Neural progenitor cell (in vitro differentiated cells): ENCODE results near the gene RBM26. TPM values are rescaled to one million over a fixed set of nuclear protein-coding genes. Genes with fewer than 3 reads are reported as not detected.

Experiments
- DNase-seq: peaks from one replicate; pipeline ENCODE4 v3.0.0-alpha.2; 2016; ENCODE audit warnings: low spot score
- H2AFZ ChIP-seq: fragments of 200-600 bp; sonication (generic); replicated peaks from 2 replicates; pipeline ENCODE4 v1.6.1; 2016; ENCODE audit warnings: antibody characterized with exemption
- H3F3A ChIP-seq: fragments of 200-600 bp; sonication (generic); 2 replicates; pipeline ENCODE4 v1.6.1; 2016; ENCODE audit warnings: antibody characterized with exemption, low read depth
- H3K27ac ChIP-seq: fragments of 200-600 bp; sonication (generic); 2 replicates; pipeline ENCODE4 v1.5.1; 2016; ENCODE audit warnings: mild to moderate bottlenecking
- H3K27me3 ChIP-seq: fragments of 200-600 bp; sonication (generic); 2 replicates; pipeline ENCODE4 v1.6.1; 2016; ENCODE audit warnings: mild to moderate bottlenecking, moderate library complexity
- H3K36me3 ChIP-seq: fragments of 200-600 bp; sonication (generic); 2 replicates; pipeline ENCODE4 v1.5.1; 2016
- H3K4me1 ChIP-seq: fragments of 200-600 bp; sonication (generic); 2 replicates; pipeline ENCODE4 v1.6.1; 2016; ENCODE audit warnings: mixed run types
- H3K4me2 ChIP-seq: fragments of 200-600 bp; sonication (generic); 2 replicates; pipeline ENCODE4 v1.6.1; 2016
- H3K4me3 ChIP-seq: fragments of 200-600 bp; sonication (generic); 2 replicates; pipeline ENCODE4 v1.5.1; 2016
- H3K79me2 ChIP-seq: fragments of 200-600 bp; sonication (generic); 2 replicates; pipeline ENCODE4 v1.6.1; 2016; ENCODE audit warnings: low read depth
- H3K9ac ChIP-seq: fragments of 200-600 bp; sonication (generic); 2 replicates; pipeline ENCODE4 v1.6.1; 2016
- H3K9me3 ChIP-seq: fragments of 200-600 bp; sonication (generic); 2 replicates; pipeline ENCODE4 v1.5.1; 2016; ENCODE audit warnings: low read depth
- H4K20me1 ChIP-seq: fragments of 200-600 bp; sonication (generic); 2 replicates; pipeline ENCODE4 v1.6.1; 2016; ENCODE audit warnings: low read depth
- H3K27ac Mint-ChIP-seq: 3 replicates; pipeline ENCODE4 v1.8.0; 2021; ENCODE audit warnings: mixed read lengths
- H3K27me3 Mint-ChIP-seq: 2 replicates; pipeline ENCODE4 v1.8.0; 2022; ENCODE audit warnings: low read depth, mild to moderate bottlenecking, inconsistent platforms, moderate library complexity, mixed read lengths; ENCODE audit not compliant: insufficient read depth
- H3K36me3 Mint-ChIP-seq: 3 replicates; pipeline ENCODE4 v1.8.0; 2021; ENCODE audit warnings: mixed read lengths
- H3K4me1 Mint-ChIP-seq: 3 replicates; pipeline ENCODE4 v1.8.0; 2021; ENCODE audit warnings: mixed read lengths
- H3K4me3 Mint-ChIP-seq: 3 replicates; pipeline ENCODE4 v1.8.0; 2021; ENCODE audit warnings: mild to moderate bottlenecking, moderate library complexity, mixed read lengths
- H3K9me3 Mint-ChIP-seq: 3 replicates; pipeline ENCODE4 v1.8.0; 2020; ENCODE audit warnings: mixed read lengths
- EZH2 ChIP-seq: fragments of 200-600 bp; sonication (generic); IDR thresholded peaks from 2 replicates; pipeline ENCODE4 v1.6.1; 2017; ENCODE audit warnings: antibody characterized with exemption, mild to moderate bottlenecking, moderate library complexity
- EZH2phosphoT487 ChIP-seq: fragments of 200-600 bp; sonication (generic); IDR thresholded peaks from 2 replicates; pipeline ENCODE4 v1.6.1; 2017; ENCODE audit warnings: antibody characterized with exemption
- total RNA-seq: library from RNA; depleted of rRNA; stranded (reverse); fragments of >200 nt; gene quantifications from 2 replicates; pipeline ENCODE4 v1.2.3, GENCODE V29; 2015; ENCODE audit warnings: low replicate concordance
- TF ChIP-seq, protein P1 (sequence below): fragments of 200-600 bp; sonication (generic); IDR thresholded peaks from 2 replicates; pipeline ENCODE4 v1.5.1; 2017; ENCODE audit warnings: antibody characterized with exemption, mild to moderate bottlenecking

Gene RBM26
- total RNA-seq, 1 donor from 2014 or later: 136 TPM

DNA sequence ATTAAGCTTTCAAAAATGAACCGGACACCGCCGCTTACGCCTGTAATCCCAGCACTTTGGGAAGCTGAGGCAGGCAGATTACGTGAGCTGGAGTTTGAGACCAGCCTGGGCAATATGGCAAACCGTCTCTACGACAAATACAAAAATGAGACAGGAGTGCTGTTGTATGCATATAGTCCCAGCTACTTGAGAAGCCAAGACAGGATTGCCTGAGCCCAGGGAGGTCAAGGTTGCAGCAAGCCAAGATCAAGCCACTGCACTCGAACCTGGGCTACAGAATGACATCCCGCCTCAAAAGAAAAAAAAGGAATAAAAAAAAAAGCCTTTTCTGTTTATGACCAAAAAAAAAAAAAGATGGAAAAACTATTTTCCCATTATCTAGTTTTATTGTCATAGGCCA is 96.4 kb downstream of the RBM26 start:
- Histone ChIP-seq H3K9ac (no peak overlapping the region), H3K27ac (no peak overlapping the region), H4K20me1 (no peaks in the 10 kb centered on the region), H3K4me2 (no peak overlapping the region), H3K4me1 (no peaks in the 10 kb centered on the region), H3F3A (peaks cover 25% of the 10 kb centered on the region), H3K36me3 (no peaks in the 10 kb centered on the region), H2AFZ (no peak overlapping the region), H3K79me2 (no peaks in the 10 kb centered on the region), H3K9me3 (no peaks in the 10 kb centered on the region), H3K4me3 (no peak overlapping the region), H3K27me3 (no peaks in the 10 kb centered on the region)
- Mint-ChIP-seq H3K4me1 (no peaks in the 10 kb centered on the region), H3K9me3 (no peaks in the 10 kb centered on the region), H3K4me3 (no peak overlapping the region), H3K36me3 (peaks cover 3% of the 10 kb centered on the region), H3K27me3 (no peaks in the 10 kb centered on the region), H3K27ac (no peak overlapping the region)
- no peak for DNase-seq
- TF ChIP-seq EZH2phosphoT487: no peak
- TF ChIP-seq, protein P1, sequence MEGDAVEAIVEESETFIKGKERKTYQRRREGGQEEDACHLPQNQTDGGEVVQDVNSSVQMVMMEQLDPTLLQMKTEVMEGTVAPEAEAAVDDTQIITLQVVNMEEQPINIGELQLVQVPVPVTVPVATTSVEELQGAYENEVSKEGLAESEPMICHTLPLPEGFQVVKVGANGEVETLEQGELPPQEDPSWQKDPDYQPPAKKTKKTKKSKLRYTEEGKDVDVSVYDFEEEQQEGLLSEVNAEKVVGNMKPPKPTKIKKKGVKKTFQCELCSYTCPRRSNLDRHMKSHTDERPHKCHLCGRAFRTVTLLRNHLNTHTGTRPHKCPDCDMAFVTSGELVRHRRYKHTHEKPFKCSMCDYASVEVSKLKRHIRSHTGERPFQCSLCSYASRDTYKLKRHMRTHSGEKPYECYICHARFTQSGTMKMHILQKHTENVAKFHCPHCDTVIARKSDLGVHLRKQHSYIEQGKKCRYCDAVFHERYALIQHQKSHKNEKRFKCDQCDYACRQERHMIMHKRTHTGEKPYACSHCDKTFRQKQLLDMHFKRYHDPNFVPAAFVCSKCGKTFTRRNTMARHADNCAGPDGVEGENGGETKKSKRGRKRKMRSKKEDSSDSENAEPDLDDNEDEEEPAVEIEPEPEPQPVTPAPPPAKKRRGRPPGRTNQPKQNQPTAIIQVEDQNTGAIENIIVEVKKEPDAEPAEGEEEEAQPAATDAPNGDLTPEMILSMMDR: no peak
- TF ChIP-seq EZH2: no peak

DNA sequence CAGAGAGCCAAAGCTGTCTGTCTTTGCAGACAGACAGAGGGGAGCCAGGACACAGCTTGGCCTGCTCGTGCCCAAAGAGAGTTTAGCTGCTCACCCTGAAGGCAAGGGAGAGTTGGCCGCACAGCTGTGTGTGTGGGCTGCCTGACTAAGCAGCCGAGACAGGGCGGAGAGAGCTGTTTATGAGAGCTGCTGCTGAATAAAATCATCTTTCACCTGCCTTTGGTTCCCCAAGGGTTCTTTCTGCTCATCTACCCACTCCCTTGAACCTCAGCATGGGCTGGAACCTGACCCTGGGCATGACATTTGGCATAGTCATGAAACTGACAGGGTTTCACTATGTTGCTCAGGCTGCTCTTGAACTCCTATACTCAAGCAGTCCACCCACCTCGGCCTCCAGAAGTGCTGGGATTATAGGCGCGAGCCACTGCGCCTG is 98.2 kb downstream of the RBM26 start:
- Histone ChIP-seq H4K20me1 (no peaks in the 10 kb centered on the region), H3K9ac (no peak overlapping the region), H3K4me2 (no peak overlapping the region), H3K4me1 (no peaks in the 10 kb centered on the region), H2AFZ (no peak overlapping the region), H3K27me3 (no peaks in the 10 kb centered on the region), H3K4me3 (no peak overlapping the region), H3K36me3 (no peaks in the 10 kb centered on the region), H3K79me2 (no peaks in the 10 kb centered on the region), H3F3A (peaks cover 20% of the 10 kb centered on the region), H3K27ac (no peak overlapping the region), H3K9me3 (no peaks in the 10 kb centered on the region)
- Mint-ChIP-seq H3K4me3 (no peak overlapping the region), H3K27me3 (peaks cover 2% of the 10 kb centered on the region), H3K4me1 (no peaks in the 10 kb centered on the region), H3K27ac (no peak overlapping the region), H3K9me3 (no peaks in the 10 kb centered on the region), H3K36me3 (no peaks in the 10 kb centered on the region)
- TF ChIP-seq EZH2 (no peak), EZH2phosphoT487 (no peak)
- TF ChIP-seq, protein P1: no peak
- peak; percentile 6 for DNase-seq

DNA sequence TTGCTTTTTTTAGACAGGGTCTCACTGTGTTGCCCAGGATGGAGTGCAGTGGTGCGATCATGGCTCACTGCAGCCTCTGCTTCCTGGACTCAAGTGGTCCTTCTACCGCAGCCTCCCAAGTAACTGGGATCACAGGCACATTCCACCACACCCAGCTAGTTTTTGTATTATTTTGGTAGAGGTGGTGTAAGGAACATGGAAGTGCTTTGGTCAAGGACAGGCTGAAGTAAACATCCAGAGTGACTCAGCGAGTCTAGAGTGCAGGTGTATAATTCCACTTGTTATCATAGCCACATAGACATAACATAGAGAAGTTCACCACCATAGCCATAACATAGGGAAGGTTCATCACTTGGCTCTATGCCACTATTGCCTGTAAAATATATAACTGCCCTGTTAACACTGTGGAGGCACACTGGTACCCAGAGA is 98.6 kb downstream of the RBM26 start:
- H3K9me3 Mint-ChIP-seq: peaks cover under 1% of the 10 kb centered on the region
- Histone ChIP-seq H4K20me1 (no peaks in the 10 kb centered on the region), H3K4me2 (no peak overlapping the region), H3K36me3 (no peaks in the 10 kb centered on the region), H2AFZ (no peak overlapping the region), H3K4me3 (no peak overlapping the region), H3K9me3 (no peaks in the 10 kb centered on the region), H3K4me1 (no peaks in the 10 kb centered on the region), H3K27me3 (no peaks in the 10 kb centered on the region), H3K79me2 (no peaks in the 10 kb centered on the region), H3K27ac (no peak overlapping the region), H3F3A (peaks cover 16% of the 10 kb centered on the region), H3K9ac (no peak overlapping the region)
- no peak for DNase-seq
- no peaks in the 10 kb centered on the region for H3K36me3 Mint-ChIP-seq
- peaks cover 2% of the 10 kb centered on the region for H3K27me3 Mint-ChIP-seq
- TF ChIP-seq, protein P1: no peak
- no peak for TF ChIP-seq EZH2
- no peak for TF ChIP-seq EZH2phosphoT487
- no peak overlapping the region for H3K27ac Mint-ChIP-seq
- H3K4me1 Mint-ChIP-seq: no peaks in the 10 kb centered on the region
- no peak overlapping the region for H3K4me3 Mint-ChIP-seq

DNA sequence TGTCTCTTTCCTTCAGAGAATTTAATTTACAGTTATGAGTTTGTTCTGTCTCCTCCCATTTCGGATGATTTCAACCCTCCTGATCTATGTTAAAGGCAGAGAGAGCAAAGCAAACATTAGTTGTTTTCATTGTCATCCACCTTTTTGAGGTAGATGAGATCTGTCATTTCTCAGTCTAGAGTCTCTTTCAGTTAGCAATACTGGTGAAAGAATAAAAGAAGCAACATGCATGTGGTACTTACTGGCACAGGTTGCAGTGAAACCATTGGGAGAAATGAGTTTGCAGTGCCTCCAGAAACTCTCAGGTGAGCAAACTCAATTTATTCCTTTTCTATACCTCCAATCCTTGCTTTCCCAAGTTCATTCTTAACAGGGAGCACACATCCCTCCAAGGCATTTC is 99.4 kb downstream of the RBM26 start:
- H3K4me1 ChIP-seq: no peaks in the 10 kb centered on the region
- H3F3A ChIP-seq: peaks cover 10% of the 10 kb centered on the region
- H3K4me1 Mint-ChIP-seq: no peaks in the 10 kb centered on the region
- no peaks in the 10 kb centered on the region for H3K27me3 ChIP-seq
- no peak overlapping the region for H3K4me2 ChIP-seq
- no peak overlapping the region for H3K27ac Mint-ChIP-seq
- H3K4me3 ChIP-seq: no peak overlapping the region
- peaks cover 4% of the 10 kb centered on the region for H3K9me3 Mint-ChIP-seq
- H3K27me3 Mint-ChIP-seq: peaks cover 2% of the 10 kb centered on the region
- no peak overlapping the region for H3K9ac ChIP-seq
- H3K4me3 Mint-ChIP-seq: no peak overlapping the region
- H4K20me1 ChIP-seq: no peaks in the 10 kb centered on the region
- H3K36me3 Mint-ChIP-seq: no peaks in the 10 kb centered on the region
- no peaks in the 10 kb centered on the region for H3K79me2 ChIP-seq
- H3K36me3 ChIP-seq: no peaks in the 10 kb centered on the region
- no peak overlapping the region for H2AFZ ChIP-seq
- DNase-seq: no peak
- TF ChIP-seq, protein P1: no peak
- TF ChIP-seq EZH2 (no peak), EZH2phosphoT487 (no peak)
- H3K9me3 ChIP-seq: no peaks in the 10 kb centered on the region
- H3K27ac ChIP-seq: no peak overlapping the region
